ENCODE data around the gene ZBTB7C. TPM values are rescaled to one million over a fixed set of nuclear protein-coding genes. Genes with fewer than 3 reads are reported as not detected.

ZBTB7C gene
- total and polyA plus RNA-seq, 10 of the 15 experiments (the other 5 are each of a cell fraction or from before 2014, with no cell fraction given) = under 0.01 to 0.08 (median 0.01) TPM; not detected in 7

GRCh38 chr18:48095726-48096125 is 313.5 kb downstream of the ZBTB7C start:
- H3K79me2 ChIP-seq (ENCODE audit: control insufficient read depth, insufficient read depth, low read length) = no peaks in the 10 kb centered on the region
- no peaks in the 10 kb centered on the region for H3K4me1 ChIP-seq (ENCODE audit: control insufficient read depth, insufficient read depth, low read length)
- H4K20me1 ChIP-seq (ENCODE audit: control insufficient read depth, insufficient read depth) = no peaks in the 10 kb centered on the region
- DNase-seq (ENCODE audit: low read depth, low spot score) = no peak
- RAD21 ChIA-PET (ENCODE audit: unreplicated experiment) = no interaction called here
- peaks cover 0 to 3% of the 10 kb centered on the region in 2 experiments; a peak in 3 of 4 replicates for H3K27me3 ChIP-seq (replicated peaks in 1 of 2; ENCODE audit: control insufficient read depth in 2 of 2, insufficient read depth in 2 of 2, low read length in 1 of 2)
- no TSS peak for BruUV-seq (replicated peaks)
- POLR2A ChIA-PET = no interaction called here
- H3K36me3 ChIP-seq (ENCODE audit: control insufficient read depth in 2 of 2, insufficient read depth in 2 of 2, low read length in 1 of 2) = no peaks in the 10 kb centered on the region
- SMC1A ChIA-PET (ENCODE audit: uncharacterized antibody, unreplicated experiment) = no interaction called here
- no peak for TF ChIP-seq ZNF207 (IDR thresholded peaks at IDR 0.05; ENCODE audit: borderline replicate concordance)
- TF ChIP-seq ATF3 (IDR thresholded peaks at IDR 0.05; ENCODE audit: borderline replicate concordance, extremely low read depth, low read depth, low read length) = no peak
- no peak for FAIRE-seq
- no peak overlapping the region for H3K9ac ChIP-seq (ENCODE audit: control insufficient read depth, insufficient read depth, low read length)
- in situ Hi-C loops (cut with MboI) = no loop called here
- CTCF ChIA-PET = no interaction called here
- no peak overlapping the region for H2AFZ ChIP-seq (ENCODE audit: control insufficient read depth, low read depth, low read length)
- H3K27ac ChIP-seq (ENCODE audit: control insufficient read depth, insufficient read depth) = no peak overlapping the region
- no peak overlapping the region for H3K4me2 ChIP-seq (ENCODE audit: control insufficient read depth, insufficient read depth)
- ATAC-seq = no peak
- H3K9me3 ChIP-seq (replicated peaks; ENCODE audit: control insufficient read depth, insufficient read depth, low read length) = no peaks in the 10 kb centered on the region
- no peak overlapping the region for H3K4me3 ChIP-seq
- intact Hi-C loops (cut with micrococcal nuclease; ENCODE audit: unreplicated experiment) = no loop called here
- WGBS (ENCODE audit: insufficient coverage, insufficient replicate concordance, low lambda C conversion rate, missing lambda C conversion rate) = 47% methylated on average over 8 of the region's 8 CpGs

- Histone ChIP-seq H3K4me3 (no peak overlapping the region), H3K27ac (ENCODE audit: control insufficient read depth, insufficient read depth) (no peak overlapping the region), H3K36me3 (ENCODE audit: control insufficient read depth in 2 of 2, insufficient read depth in 2 of 2, low read length in 1 of 2) (no peaks in the 10 kb centered on the region), H3K9ac (ENCODE audit: control insufficient read depth, insufficient read depth, low read length) (no peak overlapping the region), H2AFZ (ENCODE audit: control insufficient read depth, low read depth, low read length) (no peak overlapping the region), H3K27me3 (replicated peaks in 1 of 2; ENCODE audit: control insufficient read depth in 2 of 2, insufficient read depth in 2 of 2, low read length in 1 of 2) (no peaks in the 10 kb centered on the region; a peak in 1 of 4 replicates), H4K20me1 (ENCODE audit: control insufficient read depth, insufficient read depth) (no peaks in the 10 kb centered on the region), H3K9me3 (replicated peaks; ENCODE audit: control insufficient read depth, insufficient read depth, low read length) (no peaks in the 10 kb centered on the region), H3K4me1 (ENCODE audit: control insufficient read depth, insufficient read depth, low read length) (no peaks in the 10 kb centered on the region), H3K79me2 (ENCODE audit: control insufficient read depth, insufficient read depth, low read length) (no peaks in the 10 kb centered on the region), H3K4me2 (ENCODE audit: control insufficient read depth, insufficient read depth) (no peak overlapping the region)
- 14% methylated on average over 5 of the region's 5 CpGs for WGBS (ENCODE audit: insufficient coverage, insufficient replicate concordance, low lambda C conversion rate, missing lambda C conversion rate)
- FAIRE-seq (no peak), ATAC-seq (no peak), DNase-seq (ENCODE audit: low read depth, low spot score) (no peak)
- in situ Hi-C loops (cut with MboI) (no loop called here), intact Hi-C loops (cut with micrococcal nuclease; ENCODE audit: unreplicated experiment) (no loop called here)
- ChIA-PET POLR2A (no interaction called here), RAD21 (ENCODE audit: unreplicated experiment) (no interaction called here), CTCF (no interaction called here), SMC1A (ENCODE audit: uncharacterized antibody, unreplicated experiment) (no interaction called here)
- no TSS peak for BruUV-seq (replicated peaks)
- TF ChIP-seq ZSCAN29 (IDR thresholded peaks at IDR 0.05) = no peak
- TF ChIP-seq EED (IDR thresholded peaks at IDR 0.05; ENCODE audit: low read depth) = no peak
- TF ChIP-seq ZBTB33 (IDR thresholded peaks at IDR 0.05) = no peak
- no peak for TF ChIP-seq RAD51 (IDR thresholded peaks at IDR 0.05)
- TF ChIP-seq NFIC (IDR thresholded peaks at IDR 0.05; ENCODE audit: low read depth, low read length) = no peak
- no peak for TF ChIP-seq CBX3 (IDR thresholded peaks at IDR 0.05; ENCODE audit: borderline replicate concordance, low read depth)
- no peak for TF ChIP-seq MXI1 (IDR thresholded peaks at IDR 0.05; ENCODE audit: low read depth, low read length)
- no peak for TF ChIP-seq BCLAF1 (IDR thresholded peaks at IDR 0.05)
- TF ChIP-seq MYB (IDR thresholded peaks at IDR 0.05; ENCODE audit: borderline replicate concordance, low read depth, low read length) = no peak
- TF ChIP-seq CREB1 (IDR thresholded peaks at IDR 0.05; ENCODE audit: low read depth) = no peak
- no peak for TF ChIP-seq BMI1 (IDR thresholded peaks at IDR 0.05; ENCODE audit: borderline replicate concordance)
Measured at GRCh38 chr18:48093104-48093503, 316.1 kb downstream of the ZBTB7C start.

Measured in GM12878 (cell line).